Activated CD8-positive, alpha-beta T cell treated with anti-CD3 and anti-CD28 coated beads for 36 hours (primary cell): ENCODE measurements around the gene ZFYVE28. TPM values are rescaled to one million over a fixed set of nuclear protein-coding genes. Genes with fewer than 3 reads are reported as not detected.

Source experiments
- ATAC-seq: fragments of 200-7000 bp; cut with Tn5 transposase; one replicate; pipeline ENCODE4 v1.10.0; 2021; ENCODE audit warnings: mild to moderate bottlenecking, moderate library complexity
- CTCF ChIA-PET: fragments of 350-600 bp; sonication (Branson Sonifier 250); formaldehyde crosslinking; loops from one replicate; lab custom pipeline; 2021; ENCODE audit warnings: antibody characterized with exemption; lab: Charles Lee
- POLR2A ChIA-PET: fragments of 350-600 bp; sonication (Branson Sonifier 250); formaldehyde crosslinking; loops from one replicate; lab custom pipeline; 2021; ENCODE audit warnings: antibody characterized with exemption; lab: Charles Lee
- DNase-seq: peaks from one replicate; pipeline ENCODE4 v3.0.0-alpha.2; 2020
- H3K27ac Mint-ChIP-seq: one replicate; pipeline ENCODE4 v1.8.0; 2021; ENCODE audit warnings: mild to moderate bottlenecking, mixed read lengths
- H3K27me3 Mint-ChIP-seq: one replicate; pipeline ENCODE4 v1.8.0; 2021; ENCODE audit warnings: mixed read lengths
- H3K36me3 Mint-ChIP-seq: one replicate; pipeline ENCODE4 v1.8.0; 2021; ENCODE audit warnings: low read depth, mixed read lengths
- H3K4me1 Mint-ChIP-seq: one replicate; pipeline ENCODE4 v1.8.0; 2021; ENCODE audit warnings: low read depth, mixed read lengths
- H3K4me3 Mint-ChIP-seq: one replicate; pipeline ENCODE4 v1.8.0; 2021; ENCODE audit warnings: mild to moderate bottlenecking, moderate library complexity, mixed read lengths
- H3K9me3 Mint-ChIP-seq: one replicate; pipeline ENCODE4 v1.8.0; 2021; ENCODE audit warnings: mixed read lengths
- CTCF ChIP-seq: fragments of 200-600 bp; IDR thresholded peaks from one replicate; pipeline ENCODE4 v1.8.0; 2022; ENCODE audit warnings: antibody characterized with exemption, mild to moderate bottlenecking
- intact Hi-C: fragments of 100-400 bp; cut with micrococcal nuclease; formaldehyde crosslinking; loops from one replicate; pipeline ENCODE4 v1.10.0; 2022
- total RNA-seq, 2 experiments: library from RNA; stranded (reverse); gene quantifications; one replicate each; pipeline ENCODE4 v1.2.3, GENCODE V29; 2021

Gene ZFYVE28
- total RNA-seq, 2 experiments from 2014 or later: 4.9 to 7.0 TPM

- no peak overlapping the region for H3K27ac Mint-ChIP-seq
- peaks cover under 1% of the 10 kb centered on the region for H3K4me1 Mint-ChIP-seq
- H3K9me3 Mint-ChIP-seq: peaks cover 5% of the 10 kb centered on the region
- no peak overlapping the region for H3K4me3 Mint-ChIP-seq
- intact Hi-C loops: no loop called here
- H3K36me3 Mint-ChIP-seq: peaks cover 3% of the 10 kb centered on the region
- ChIA-PET POLR2A (no interaction called here), CTCF (no interaction called here)
- no peak for ATAC-seq
- no peak for DNase-seq
- no peak for TF ChIP-seq CTCF
- H3K27me3 Mint-ChIP-seq: no peaks in the 10 kb centered on the region
Measured at GRCh38 chr4:2341911-2342652, 76.4 kb downstream of the ZFYVE28 start.

- Mint-ChIP-seq H3K27me3 (no peaks in the 10 kb centered on the region), H3K4me1 (no peaks in the 10 kb centered on the region), H3K27ac (no peak overlapping the region), H3K4me3 (no peak overlapping the region), H3K9me3 (peaks cover 5% of the 10 kb centered on the region), H3K36me3 (peaks cover 3% of the 10 kb centered on the region)
- intact Hi-C loops: no loop called here
- ATAC-seq (no peak), DNase-seq (no peak)
- ChIA-PET CTCF (no interaction called here), POLR2A (no interaction called here)
- TF ChIP-seq CTCF: no peak
Measured at GRCh38 chr4:2341261-2341841, 77.1 kb downstream of the ZFYVE28 start.

- no peak for TF ChIP-seq CTCF
- ChIA-PET POLR2A (no interaction called here), CTCF (no interaction called here)
- DNase-seq: no peak
- H3K27me3 Mint-ChIP-seq: no peaks in the 10 kb centered on the region
- H3K9me3 Mint-ChIP-seq: peaks cover 5% of the 10 kb centered on the region
- no peaks in the 10 kb centered on the region for H3K4me1 Mint-ChIP-seq
- peaks cover 3% of the 10 kb centered on the region for H3K36me3 Mint-ChIP-seq
- no peak for ATAC-seq
- no peak overlapping the region for H3K27ac Mint-ChIP-seq
- H3K4me3 Mint-ChIP-seq: no peak overlapping the region
- intact Hi-C loops: no loop called here
Measured at GRCh38 chr4:2340272-2341061, 78.0 kb downstream of the ZFYVE28 start.

GRCh38 chr4:2339458-2340271 is 78.8 kb downstream of the ZFYVE28 start:
- no peak for TF ChIP-seq CTCF
- no peak overlapping the region for H3K4me3 Mint-ChIP-seq
- no peaks in the 10 kb centered on the region for H3K4me1 Mint-ChIP-seq
- DNase-seq (no peak), ATAC-seq (no peak)
- H3K36me3 Mint-ChIP-seq: no peaks in the 10 kb centered on the region
- no peaks in the 10 kb centered on the region for H3K27me3 Mint-ChIP-seq
- no peak overlapping the region for H3K27ac Mint-ChIP-seq
- intact Hi-C loops: no loop called here
- no peaks in the 10 kb centered on the region for H3K9me3 Mint-ChIP-seq
- ChIA-PET POLR2A (no interaction called here), CTCF (no interaction called here)
